Liver (tissue), 2 donors: Measurements from ENCODE around the gene PYCR2.

Experiments
- MAX ChIP-seq: IDR thresholded peaks from 2 replicates; pipeline ENCODE4 v1.6.1; 2016; ENCODE audit warnings: antibody characterized with exemption
- TF ChIP-seq, protein P1 (sequence below): fragments of 150-350 bp; IDR thresholded peaks from 2 replicates; pipeline ENCODE4 v1.5.1; 2017; ENCODE audit warnings: improper control_type of control experiment, low read depth, low read length; ENCODE audit not compliant: missing input control
- donor health status: healthy.

DNA sequence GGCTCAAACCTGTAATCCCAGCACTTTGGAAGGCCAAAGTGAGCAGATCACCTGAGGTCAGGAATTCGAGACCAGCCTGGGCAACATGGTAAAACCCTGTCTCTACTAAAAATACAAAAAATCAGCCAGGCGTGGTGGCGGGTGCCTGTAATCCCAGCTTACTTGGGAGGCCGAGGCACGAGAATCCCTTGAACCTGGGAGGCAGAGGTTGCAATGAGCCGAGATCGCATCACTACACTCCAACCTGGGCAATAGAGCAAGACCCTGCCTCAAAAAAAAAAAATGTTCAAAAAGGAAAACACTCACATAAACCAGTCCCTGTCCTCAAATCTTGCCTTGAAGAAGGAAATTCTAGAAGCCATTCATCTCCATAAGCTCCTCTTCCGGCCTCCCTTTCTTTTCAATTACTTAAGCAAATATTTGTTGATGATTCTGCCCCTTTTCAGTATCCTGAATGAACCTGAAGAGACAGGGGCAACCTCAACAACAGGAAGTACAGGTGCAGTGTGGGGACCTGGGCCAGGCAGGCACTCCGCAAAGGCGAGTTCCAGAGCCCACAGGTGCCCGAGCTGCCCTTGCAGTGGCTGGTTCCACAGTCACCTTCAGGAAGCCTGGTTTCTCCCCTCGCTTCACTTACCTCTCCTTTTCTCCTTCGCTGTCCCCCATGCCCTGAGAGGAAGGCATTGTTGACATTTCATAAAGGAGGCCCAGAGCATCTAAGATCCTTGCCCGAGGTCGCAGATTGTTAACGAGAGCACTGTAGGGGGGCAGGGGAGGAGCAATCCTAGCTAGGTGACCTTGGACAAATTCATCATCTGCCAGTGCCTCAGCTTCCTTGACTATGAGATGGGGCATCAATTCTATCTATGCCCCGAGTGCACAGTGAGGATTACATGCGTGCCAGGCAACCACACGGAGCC is 26.2 kb downstream of the PYCR2 start:
- TF ChIP-seq MAX, result no peak
- TF ChIP-seq, protein P1, sequence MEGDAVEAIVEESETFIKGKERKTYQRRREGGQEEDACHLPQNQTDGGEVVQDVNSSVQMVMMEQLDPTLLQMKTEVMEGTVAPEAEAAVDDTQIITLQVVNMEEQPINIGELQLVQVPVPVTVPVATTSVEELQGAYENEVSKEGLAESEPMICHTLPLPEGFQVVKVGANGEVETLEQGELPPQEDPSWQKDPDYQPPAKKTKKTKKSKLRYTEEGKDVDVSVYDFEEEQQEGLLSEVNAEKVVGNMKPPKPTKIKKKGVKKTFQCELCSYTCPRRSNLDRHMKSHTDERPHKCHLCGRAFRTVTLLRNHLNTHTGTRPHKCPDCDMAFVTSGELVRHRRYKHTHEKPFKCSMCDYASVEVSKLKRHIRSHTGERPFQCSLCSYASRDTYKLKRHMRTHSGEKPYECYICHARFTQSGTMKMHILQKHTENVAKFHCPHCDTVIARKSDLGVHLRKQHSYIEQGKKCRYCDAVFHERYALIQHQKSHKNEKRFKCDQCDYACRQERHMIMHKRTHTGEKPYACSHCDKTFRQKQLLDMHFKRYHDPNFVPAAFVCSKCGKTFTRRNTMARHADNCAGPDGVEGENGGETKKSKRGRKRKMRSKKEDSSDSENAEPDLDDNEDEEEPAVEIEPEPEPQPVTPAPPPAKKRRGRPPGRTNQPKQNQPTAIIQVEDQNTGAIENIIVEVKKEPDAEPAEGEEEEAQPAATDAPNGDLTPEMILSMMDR, result no peak
